GM13977 (cell line): ENCODE measurements around the gene GBX2.
"Not testable (repeated sequence)": the region's sequence is repeated elsewhere in the genome, so short reads cannot be mapped to it uniquely, and the experiment has no call there.

ENCODE experiments used
- DNase-seq: peaks from one replicate; pipeline ENCODE4 v3.0.0; 2012; ENCODE audit warnings: low spot score
- in situ Hi-C: fragments of 300-500 bp; cut with MboI; formaldehyde crosslinking; loops from one replicate; pipeline ENCODE4 v1.12.0; 2022; ENCODE audit warnings: low sequenced_read_pairs, low pct_unique_long_range_greater_than_20kb, mixed read lengths, inconsistent platforms; ENCODE audit not compliant: unreplicated experiment
- TF ChIP-seq, protein P1 (sequence below): IDR thresholded peaks from 2 replicates; pipeline ENCODE4 v1.5.1; 2012; ENCODE audit warnings: mild to moderate bottlenecking, control low read depth; ENCODE audit not compliant: insufficient read depth; ENCODE audit errors: extremely low read depth, missing control alignments

GBX2 gene

DNA sequence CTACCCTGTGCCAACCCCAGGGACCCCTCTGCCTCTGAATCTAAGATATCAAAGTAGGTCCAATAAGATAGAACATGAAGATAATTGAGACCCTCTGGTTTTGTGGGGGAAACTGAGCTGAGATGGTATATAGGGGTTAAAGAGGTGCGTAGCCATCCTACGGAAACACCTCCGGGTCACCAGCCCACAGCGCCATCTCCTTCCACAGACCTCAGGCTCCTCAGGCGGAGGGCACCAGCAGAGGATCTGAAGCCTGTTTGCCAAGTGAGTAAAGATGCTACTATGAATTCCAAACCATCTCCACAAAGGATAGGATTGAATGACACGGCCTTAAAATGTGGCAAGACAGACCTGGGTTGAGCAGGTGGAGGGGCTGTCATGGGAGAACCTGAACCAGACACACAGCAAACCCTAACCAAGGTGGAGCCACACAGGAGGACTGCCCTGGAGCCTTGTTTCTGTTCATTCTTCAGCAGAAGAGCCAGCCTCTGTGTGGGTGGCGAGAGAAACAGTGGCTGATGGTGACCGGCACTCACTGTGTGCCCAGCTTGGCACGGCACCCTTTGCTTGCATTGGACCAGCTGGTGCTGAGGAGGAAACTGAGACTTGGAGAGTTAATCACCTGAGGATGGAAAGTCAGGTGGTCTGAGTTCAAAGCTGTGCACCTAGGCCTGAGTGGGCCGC is 10.2 kb downstream of the GBX2 start:
- DNase-seq, result no peak
- TF ChIP-seq, protein P1, sequence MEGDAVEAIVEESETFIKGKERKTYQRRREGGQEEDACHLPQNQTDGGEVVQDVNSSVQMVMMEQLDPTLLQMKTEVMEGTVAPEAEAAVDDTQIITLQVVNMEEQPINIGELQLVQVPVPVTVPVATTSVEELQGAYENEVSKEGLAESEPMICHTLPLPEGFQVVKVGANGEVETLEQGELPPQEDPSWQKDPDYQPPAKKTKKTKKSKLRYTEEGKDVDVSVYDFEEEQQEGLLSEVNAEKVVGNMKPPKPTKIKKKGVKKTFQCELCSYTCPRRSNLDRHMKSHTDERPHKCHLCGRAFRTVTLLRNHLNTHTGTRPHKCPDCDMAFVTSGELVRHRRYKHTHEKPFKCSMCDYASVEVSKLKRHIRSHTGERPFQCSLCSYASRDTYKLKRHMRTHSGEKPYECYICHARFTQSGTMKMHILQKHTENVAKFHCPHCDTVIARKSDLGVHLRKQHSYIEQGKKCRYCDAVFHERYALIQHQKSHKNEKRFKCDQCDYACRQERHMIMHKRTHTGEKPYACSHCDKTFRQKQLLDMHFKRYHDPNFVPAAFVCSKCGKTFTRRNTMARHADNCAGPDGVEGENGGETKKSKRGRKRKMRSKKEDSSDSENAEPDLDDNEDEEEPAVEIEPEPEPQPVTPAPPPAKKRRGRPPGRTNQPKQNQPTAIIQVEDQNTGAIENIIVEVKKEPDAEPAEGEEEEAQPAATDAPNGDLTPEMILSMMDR, result no peak
- in situ Hi-C loops, result no loop called here

DNA sequence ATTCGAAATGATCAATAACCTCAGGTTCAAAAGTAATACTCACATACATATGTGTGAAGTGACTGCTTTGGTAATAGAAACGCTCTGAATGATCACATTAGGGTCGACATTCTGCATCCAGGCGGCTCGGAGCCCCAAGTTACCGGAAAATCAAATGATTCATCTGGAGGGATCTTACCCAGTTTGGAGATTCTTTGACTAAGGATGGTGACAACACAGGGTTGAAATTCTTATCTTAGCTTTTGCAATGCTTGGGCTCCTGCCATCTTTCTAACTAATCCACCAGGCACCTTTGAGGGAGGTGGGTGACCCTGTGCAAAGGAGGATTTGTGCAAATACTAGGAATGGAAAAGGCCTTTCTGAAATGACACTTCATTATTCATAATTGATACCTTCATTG is 10.8 kb downstream of the GBX2 start:
- no peak for DNase-seq
- in situ Hi-C loops, result no loop called here
- TF ChIP-seq, protein P1, result no peak

DNA sequence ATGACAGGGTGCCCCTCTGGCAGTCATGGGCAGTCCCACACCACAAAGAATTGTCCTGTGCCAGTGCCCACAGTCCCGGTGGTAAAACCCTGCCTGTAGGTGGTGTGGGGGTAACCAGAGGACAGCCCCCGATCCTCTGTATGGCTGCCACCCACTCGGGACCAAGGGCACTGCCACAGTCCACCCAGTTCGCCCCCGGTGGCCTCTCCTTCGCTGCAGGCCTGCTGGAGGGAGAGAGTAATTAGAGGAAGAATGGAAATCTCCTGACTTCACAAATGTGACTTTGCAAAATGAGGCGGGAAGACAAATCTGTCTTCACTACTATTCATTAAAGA is 11.4 kb downstream of the GBX2 start:
- DNase-seq, result no peak
- TF ChIP-seq, protein P1, result no peak
- in situ Hi-C loops, result no loop called here

DNA sequence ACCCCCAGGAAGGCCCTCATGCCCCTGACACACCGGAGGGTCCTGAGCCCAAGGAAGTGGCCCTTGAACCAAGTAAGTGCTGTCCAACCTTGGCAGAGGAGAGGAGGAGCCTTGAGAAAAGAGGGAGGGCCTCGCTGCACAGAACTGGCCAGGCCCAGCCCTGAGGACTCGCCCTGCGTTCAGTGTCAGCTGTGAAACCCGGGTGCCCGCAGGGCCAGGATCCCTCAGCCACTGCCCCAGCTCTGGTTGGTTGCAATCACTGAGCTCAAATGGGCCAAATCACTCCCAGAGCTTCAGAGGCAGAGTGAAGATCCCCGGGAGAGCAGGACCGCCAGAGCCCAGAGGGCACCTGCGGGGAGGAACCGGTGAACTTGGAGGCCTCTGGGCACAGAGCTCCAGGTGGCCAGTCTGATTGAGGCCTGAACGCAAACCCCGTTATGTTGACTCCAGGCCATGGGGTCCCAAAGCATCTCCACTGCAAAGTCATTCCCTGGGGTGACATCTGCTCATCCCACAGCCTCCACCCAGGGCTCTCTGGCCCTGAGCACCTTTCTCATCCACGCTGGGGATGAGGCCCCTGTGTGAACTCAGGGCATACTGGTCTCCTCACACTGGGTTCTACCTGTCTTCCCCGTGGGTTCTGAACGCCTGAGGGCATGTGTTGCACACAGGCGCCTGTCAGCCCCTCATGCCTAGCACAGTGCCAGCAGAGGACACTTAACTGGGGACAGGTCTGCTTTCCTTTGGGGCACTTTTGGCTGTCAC is 11.9 kb downstream of the GBX2 start:
- TF ChIP-seq, protein P1, result no peak
- in situ Hi-C loops, result no loop called here
- DNase-seq, result no peak

DNA sequence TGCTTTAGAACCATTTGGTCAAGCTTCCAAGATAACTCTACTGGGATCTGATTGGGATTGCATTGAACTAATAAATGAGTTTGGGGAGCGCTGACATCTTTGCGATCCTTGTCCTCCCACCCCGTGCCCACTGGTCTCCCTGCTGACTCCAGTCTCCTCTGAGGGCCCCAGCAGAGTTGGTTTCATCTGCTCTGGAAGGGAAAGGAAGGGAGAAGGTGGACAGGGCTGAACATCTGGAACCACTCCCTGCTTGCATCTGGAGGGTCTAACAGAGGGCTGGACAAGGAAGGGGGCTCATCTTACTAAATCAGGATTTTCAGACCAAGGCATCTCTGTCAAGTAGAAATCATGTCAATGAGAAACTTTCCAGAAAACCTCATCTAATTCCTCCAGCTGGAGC is 12.8 kb downstream of the GBX2 start:
- no peak for DNase-seq
- TF ChIP-seq, protein P1, result no peak
- in situ Hi-C loops, result no loop called here

DNA sequence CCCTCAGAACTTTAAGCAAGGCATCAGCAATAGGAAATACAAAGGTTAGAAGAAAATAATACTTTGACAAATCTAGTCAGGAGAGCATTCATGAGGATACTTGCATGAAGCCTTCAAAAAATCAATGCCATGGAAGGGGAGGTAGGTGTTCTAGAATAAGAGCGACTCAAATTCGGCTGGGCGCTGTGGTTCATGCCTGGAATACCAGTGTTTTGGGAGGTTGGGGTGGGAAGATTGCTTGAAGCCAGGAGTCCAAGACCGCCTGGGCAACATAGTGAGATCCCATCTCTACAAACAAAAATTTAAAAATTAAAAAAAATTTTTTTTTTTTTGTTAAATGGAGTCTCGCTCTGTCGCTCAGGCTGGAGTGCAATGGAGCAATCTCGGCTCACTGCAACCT is 21.8 kb downstream of the GBX2 start:
- in situ Hi-C loops, result no loop called here
- TF ChIP-seq, protein P1, result no peak
- DNase-seq, result no peak

DNA sequence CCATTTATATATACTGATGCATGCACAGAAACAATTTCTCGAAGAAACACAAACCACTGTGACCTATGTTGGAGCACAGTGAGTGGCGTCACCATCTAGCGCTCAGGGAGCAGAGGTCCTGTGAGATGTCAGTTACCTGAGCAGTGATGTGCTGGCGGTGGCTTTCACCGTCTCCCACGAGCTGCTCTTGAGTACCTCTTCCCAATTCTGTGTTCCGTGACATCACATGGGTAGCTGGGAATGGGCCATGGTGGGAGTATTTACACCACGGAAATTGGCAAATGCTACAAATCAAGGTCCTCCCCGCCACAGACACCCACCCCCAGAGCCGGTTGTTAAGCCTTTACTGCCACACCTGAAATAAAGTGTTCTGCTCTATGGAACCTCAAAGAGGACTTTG is 24.4 kb downstream of the GBX2 start:
- in situ Hi-C loops, result no loop called here
- DNase-seq, result no peak
- TF ChIP-seq, protein P1, result no peak

DNA sequence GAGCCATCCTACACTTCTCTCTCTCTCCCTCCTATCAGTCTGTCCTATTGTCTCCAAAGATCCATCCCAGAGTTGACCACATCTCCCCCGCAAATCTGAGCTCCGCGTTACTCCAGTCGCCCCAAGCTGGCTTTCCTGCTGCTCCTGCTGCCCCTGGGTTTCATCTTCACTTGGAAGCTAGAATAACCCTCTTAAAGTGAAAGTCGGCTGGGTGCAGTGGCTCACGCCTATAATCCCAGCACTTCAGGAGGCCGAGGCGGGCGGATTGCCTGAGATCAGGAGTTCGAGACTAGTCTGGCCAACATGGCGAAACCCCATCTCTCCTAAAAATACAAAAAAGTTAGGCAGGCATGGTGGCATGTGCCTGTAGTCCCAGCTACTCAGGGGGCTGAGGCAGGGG is 26.6 kb downstream of the GBX2 start:
- DNase-seq, in situ Hi-C loops: not testable (repeated sequence)
